Stimulated activated CD4-positive, alpha-beta T cell treated with anti-CD3 and anti-CD28 coated beads, Interleukin-2, amount 100 ng/mL, for 24 hours (primary cell): ENCODE measurements around the gene IFITM2.
"Not testable (repeated sequence)": the region's sequence is repeated elsewhere in the genome, so short reads cannot be mapped to it uniquely, and the experiment has no call there.

Source experiments
- DNase-seq, 2 donors: peaks; one replicate each; pipeline ENCODE4 v3.0.0-alpha.2; 2020

Gene IFITM2

DNA sequence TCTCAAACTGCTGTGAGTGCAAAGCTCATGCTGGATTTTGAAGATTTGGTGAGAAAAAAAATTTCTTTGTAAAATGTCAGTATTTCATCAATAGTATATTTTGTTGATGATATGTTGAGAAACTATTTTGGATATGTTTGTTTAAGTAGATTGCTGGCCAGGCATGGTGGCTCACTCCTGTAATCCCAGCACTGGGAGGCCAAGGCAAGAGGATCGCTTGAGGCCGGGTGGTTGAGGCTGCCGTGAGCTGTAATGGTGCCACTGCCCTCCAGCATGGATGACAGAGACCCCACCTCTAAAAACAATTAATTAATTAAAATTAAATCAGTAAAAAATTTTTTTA is 19.9 kb downstream of the IFITM2 start:
- no peak for DNase-seq

GRCh38 chr11:328012-328411 is 20.4 kb downstream of the IFITM2 start:
- DNase-seq: no peak

- DNase-seq: not testable (repeated sequence)
These were observed 21.0 kb downstream of the IFITM2 start for GRCh38 chr11:328516-329100.

GRCh38 chr11:329886-330253 is 22.3 kb downstream of the IFITM2 start:
- no peak for DNase-seq

DNA sequence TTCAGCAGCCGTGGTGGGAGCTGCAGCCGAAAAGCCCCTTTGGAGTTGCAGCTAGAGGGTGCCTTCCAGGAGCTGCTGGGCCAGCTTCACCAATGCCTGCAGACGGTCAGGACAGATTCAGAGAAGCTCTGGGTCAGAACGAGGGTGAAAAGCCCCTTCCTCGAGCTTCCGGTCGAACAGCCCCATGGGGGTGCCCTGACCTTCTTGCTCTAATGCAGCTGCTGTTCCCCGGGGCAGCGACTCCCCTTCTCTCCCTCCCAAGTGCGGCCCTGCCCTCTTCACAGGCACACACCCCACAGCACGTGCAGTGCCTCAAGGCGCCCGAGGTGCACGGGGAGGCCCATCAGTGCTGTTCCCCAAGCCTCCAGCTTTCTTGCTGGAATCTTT is 22.7 kb downstream of the IFITM2 start:
- no peak for DNase-seq

- DNase-seq: no peak
These were observed 23.2 kb downstream of the IFITM2 start for GRCh38 chr11:330694-331357.

DNA sequence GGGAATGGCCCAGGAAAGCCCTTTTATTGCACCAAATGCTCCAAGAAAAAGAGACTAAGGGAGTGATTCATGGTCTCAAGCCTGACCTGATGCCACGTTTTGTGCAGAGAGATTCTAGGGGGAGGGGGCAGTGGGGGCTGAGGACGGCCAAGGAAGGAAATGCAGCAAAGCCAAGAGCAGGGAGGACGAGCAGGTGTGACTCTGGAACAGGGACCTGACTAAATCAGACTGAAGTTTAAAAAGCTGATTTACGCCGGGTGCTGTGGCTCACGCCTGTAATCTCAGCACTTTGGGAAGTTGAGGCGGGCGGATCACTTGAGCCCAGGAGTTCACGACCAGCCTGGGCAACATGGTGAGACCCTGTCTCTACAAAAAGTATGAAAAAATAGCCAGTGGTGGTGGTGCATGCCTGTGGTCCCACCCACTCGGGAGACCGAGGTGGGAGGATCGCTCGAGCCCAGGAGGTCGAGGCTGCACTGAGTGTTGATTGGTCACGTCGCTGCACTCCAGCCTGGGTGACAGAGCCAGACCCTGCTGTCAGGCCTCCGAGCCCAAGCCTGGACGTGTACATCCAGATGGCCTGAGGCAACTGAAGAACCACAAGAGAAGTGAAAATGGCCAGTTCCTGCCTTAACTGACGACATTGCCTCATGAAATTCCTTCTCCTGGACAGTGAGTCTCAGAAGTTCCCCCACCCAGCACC is 23.9 kb downstream of the IFITM2 start:
- DNase-seq: no peak

- no peak for DNase-seq
These were observed 25.2 kb downstream of the IFITM2 start for GRCh38 chr11:332651-333480.

DNA sequence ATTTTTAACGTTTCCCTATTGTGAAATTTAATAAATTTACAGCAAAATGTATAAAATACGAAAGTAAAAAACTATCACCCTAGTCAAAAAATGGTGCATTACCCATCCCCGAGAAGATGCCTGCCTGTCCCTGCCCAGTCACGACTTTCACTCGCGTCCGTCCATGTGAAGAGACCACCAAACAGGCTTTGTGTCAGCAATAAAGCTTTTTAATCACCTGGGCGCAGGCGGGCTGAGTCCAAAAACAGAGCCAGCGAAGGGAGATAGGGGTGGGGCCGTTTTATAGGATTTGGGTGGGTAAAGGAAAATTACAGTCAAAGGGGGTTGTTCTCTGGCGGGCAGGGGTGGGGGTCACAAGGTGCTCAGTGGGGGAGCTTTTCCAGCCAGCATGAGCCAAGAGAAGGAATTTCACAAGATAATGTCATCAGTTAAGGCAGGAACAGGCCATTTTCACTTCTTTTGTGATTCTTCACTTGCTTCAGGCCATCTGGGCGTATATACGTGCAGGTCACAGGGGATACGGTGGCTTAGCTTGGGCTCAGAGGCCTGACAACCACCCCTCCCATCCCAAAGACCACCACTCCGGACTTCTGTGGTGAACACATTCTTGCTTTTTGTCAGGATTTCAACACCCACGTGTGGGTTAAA is 26.1 kb downstream of the IFITM2 start:
- DNase-seq: not testable (repeated sequence)

GRCh38 chr11:334264-334994 is 26.8 kb downstream of the IFITM2 start:
- DNase-seq: no peak

DNA sequence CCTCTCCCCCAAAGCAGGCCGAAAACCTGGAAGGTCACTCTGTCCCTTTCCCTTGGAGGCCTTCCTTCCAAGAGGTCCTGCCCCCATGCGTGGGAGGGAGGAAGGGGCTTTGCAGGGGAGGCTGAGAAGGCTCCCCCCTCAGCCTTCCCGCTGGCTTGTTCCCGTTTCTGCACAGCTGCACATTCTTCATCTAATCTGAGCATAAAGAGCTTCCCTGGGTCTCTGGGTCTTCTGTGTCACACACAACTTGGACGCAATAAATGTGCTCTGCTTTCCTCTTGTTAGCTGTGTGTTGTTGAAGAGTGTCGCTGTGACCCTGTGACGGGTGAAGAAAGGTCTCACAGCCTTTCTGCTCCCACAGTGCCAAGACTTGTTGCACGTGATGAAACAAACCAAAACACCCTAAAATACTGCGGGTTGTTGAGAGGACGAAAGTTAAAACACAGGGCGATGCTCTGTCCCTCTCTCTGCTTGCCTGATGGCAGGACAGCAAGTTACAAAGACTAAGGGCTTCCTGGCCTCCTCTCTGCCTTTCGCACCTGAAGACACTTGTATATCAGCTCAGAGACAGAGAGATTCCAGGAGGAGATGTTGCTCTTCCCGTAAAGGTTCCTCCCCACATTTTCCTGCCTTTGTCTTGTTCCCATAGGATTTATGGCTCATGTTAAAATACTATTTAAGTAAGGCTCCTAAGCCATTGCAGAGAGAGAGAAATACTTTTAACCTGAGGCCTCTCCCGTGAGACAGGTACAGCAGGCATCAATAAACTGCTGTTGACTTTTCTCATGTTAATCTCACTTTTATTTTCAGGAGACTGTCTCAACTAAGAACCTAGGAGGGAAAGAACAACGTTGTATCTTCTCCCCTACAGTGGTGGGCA is 28.4 kb downstream of the IFITM2 start:
- no peak for DNase-seq

DNA sequence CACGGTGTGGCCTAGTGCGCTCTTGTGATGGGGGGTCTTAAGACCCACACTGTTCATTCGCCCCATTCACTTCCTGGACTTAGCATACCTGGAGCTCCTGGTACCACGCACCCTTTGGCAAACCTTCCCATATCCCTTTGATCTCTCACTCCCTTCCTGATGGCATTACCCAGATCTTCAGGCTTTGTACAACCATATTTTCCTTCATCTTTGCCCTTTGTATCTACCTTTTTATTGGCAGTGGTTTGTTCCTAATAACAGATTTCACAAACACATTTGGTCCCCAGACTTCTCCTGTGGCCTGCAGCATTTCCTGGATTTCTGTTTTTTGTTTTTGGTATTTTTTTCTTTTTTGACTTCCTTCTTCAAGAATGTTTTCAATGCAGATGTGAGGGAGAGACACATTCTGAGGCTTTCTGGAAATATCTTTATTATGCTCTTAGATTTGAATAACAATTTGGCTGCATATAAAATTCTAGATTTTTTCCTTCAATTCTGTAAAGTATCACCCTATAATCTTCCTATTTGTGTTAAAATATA is 29.1 kb downstream of the IFITM2 start:
- DNase-seq: no peak

DNA sequence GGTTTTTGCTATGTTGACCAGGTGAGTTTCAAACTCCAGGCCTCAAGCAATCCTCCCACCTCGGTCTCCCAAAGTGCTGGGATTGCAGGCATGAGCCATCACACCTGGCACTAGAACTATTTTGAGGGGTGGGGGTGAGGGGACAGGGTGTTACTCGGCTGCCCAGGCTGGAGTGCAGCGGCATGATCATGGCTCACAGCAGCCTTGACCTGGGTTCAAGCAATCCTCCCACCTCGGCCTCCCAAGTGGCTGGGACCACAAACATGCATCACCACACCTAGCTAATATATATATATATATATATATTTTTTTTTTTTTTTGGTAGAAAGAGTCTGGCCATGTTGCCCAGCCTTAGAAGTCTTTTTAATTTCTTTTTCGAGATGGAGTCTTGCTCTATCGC is 30.1 kb downstream of the IFITM2 start:
- no peak for DNase-seq

GRCh38 chr11:339963-340362 is 32.3 kb downstream of the IFITM2 start:
- no peak for DNase-seq

DNA sequence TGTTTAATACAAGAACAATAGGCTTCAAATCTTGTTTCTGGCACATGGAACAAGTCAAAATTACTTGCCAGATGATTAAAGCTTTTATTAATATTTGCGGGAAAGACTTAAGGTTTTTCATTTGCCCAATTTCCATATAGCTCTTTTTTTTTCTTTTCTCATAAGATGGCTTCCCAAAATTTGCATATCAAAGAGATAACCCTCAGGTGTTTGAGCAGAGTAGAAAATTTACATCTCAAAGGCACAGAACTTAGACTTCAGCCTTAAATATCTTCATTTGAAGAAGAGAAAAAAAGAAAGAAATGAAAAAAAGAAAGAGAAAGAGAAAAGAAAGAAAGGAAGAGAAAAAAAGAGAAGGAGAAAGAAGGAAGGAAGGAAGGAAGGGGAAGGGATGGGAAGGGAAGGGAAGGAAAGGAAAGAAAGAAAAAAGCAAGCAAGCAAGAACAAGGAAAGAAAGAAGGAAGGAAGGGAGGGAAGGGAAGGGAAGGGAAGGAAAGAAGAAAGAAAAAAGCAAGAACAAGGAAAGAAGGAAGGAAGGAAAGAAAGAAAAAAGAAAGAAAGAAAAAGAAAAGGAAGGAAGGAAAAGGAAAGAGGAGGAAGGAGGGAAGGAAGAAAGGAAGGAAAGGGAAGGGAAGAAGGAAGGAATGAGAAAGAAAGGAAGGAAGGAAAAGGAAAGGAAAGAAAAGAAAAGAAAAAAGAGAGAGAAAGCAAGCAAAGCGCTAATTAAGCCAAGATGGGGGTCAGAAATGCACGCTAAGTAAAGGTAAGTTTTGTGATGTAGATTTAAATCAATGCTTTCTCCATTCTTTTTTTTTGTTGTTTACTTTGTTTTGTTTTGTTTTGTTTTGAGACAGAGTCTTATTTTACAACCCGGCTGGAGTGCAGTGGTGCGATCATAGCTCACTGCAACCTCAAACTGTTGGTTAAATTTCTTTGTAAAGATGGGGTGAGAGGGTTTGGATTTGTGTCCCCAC is 33.2 kb downstream of the IFITM2 start:
- no peak for DNase-seq

GRCh38 chr11:342328-342727 is 34.7 kb downstream of the IFITM2 start:
- no peak for DNase-seq

GRCh38 chr11:344836-345578 is 37.4 kb downstream of the IFITM2 start:
- DNase-seq: no peak

GRCh38 chr11:346529-346928 is 38.9 kb downstream of the IFITM2 start:
- no peak for DNase-seq
